K562 (cell line): Measurements from ENCODE around the gene DIO3. TPM values are rescaled to one million over a fixed set of nuclear protein-coding genes. Genes with fewer than 3 reads are reported as not detected.

ENCODE experiments used
- ATAC-seq: fragments of 200-7000 bp; cut with Tn5 transposase; 3 replicates; pipeline ENCODE4 v1.9.1; 2020; ENCODE audit warnings: moderate library complexity
- BruUV-seq: library from RNA; stranded (reverse); fragments of 400-500 nt; replicated peaks from 2 replicates; lab custom pipeline; 2021; lab: Mats Ljungman, UMichigan
- CTCF ChIA-PET: fragments of 300-600 bp; formaldehyde crosslinking; extraction: SDS; loops from one replicate; lab custom pipeline; 2021; ENCODE audit warnings: low intra/inter-chr PET ratio; lab: Yijun Ruan, JAX
- POLR2A ChIA-PET: fragments of 300-600, 350-650 bp; sonication (Branson Sonifier 250); formaldehyde crosslinking; extraction: SDS; loops from one replicate; lab custom pipeline; 2021; ENCODE audit warnings: antibody characterized with exemption, inconsistent platforms; lab: Yijun Ruan, JAX
- DNase-seq, 4 experiments: peaks; one replicate each; pipeline versions ENCODE4 v3.0.0 to v3.0.0-alpha.2; 2011 to 2018; ENCODE audit warnings: low spot score in 3 of 4, mixed read lengths in 3 of 4; ENCODE audit errors: extremely low read depth in 1 of 4
- FAIRE-seq: peaks from 2 replicates; lab custom pipeline; 2011; peaks lifted over from hg19 to GRCh38; lab: Jason Lieb, UNC
- H2AFZ ChIP-seq: 2 replicates; pipeline ENCODE4 v1.6.0; 2011; ENCODE audit warnings: low read depth, low read length, control low read depth, inconsistent platforms
- H3K27ac ChIP-seq: fragments of 200-600 bp; 3 replicates; pipeline ENCODE4 v1.8.0; 2011; ENCODE audit warnings: low read depth, mild to moderate bottlenecking, control low read depth, inconsistent platforms, low read length, moderate library complexity, mixed read lengths; ENCODE audit errors: extremely low read depth
- H3K27me3 ChIP-seq, 2 experiments: fragments of 300-600 bp in 1 of 2; 2 replicates in 1 of 2; 3 replicates in 1 of 2; pipeline versions ENCODE4 v1.6.0 to v1.8.0; 2011; ENCODE audit warnings: inconsistent platforms in 2 of 2, low read length in 2 of 2, mild to moderate bottlenecking in 1 of 2, mixed read lengths in 1 of 2, moderate library complexity in 1 of 2; ENCODE audit not compliant: control insufficient read depth in 2 of 2, insufficient read depth in 2 of 2
- H3K36me3 ChIP-seq: fragments of 300-600 bp; 3 replicates; pipeline ENCODE4 v1.8.0; 2011; ENCODE audit warnings: mild to moderate bottlenecking, low read length, inconsistent platforms; ENCODE audit not compliant: control insufficient read depth, insufficient read depth
- H3K4me1 ChIP-seq, 2 experiments: fragments of 200-600 bp in 1 of 2; replicated peaks in 1 of 2; 2 replicates in 1 of 2; 3 replicates in 1 of 2; pipeline versions ENCODE4 v1.5.1 to v1.8.0; 2011; ENCODE audit warnings: inconsistent platforms in 2 of 2, low read length in 2 of 2, mild to moderate bottlenecking in 1 of 2, mixed read lengths in 1 of 2, moderate library complexity in 1 of 2; ENCODE audit not compliant: control insufficient read depth in 2 of 2, insufficient read depth in 2 of 2
- H3K4me2 ChIP-seq: 2 replicates; pipeline ENCODE4 v1.6.1; 2011; ENCODE audit warnings: low read length, control low read depth, inconsistent platforms, mixed read lengths; ENCODE audit not compliant: insufficient read depth
- H3K4me3 ChIP-seq: fragments of 200-600 bp; sonication (generic), shearing (Covaris generic); 2 replicates; pipeline ENCODE4 v1.5.1; 2016; ENCODE audit warnings: control low read depth, inconsistent platforms
- H3K79me2 ChIP-seq: fragments of 200-600 bp; 3 replicates; pipeline ENCODE4 v1.8.0; 2011; ENCODE audit warnings: low read length, inconsistent platforms; ENCODE audit not compliant: control insufficient read depth, insufficient read depth
- H3K9ac ChIP-seq, 2 experiments: 2 replicates each; pipeline versions ENCODE4 v1.6.0 to v1.6.1; 2011; ENCODE audit warnings: low read depth in 2 of 2, low read length in 2 of 2, control low read depth in 1 of 2, inconsistent platforms in 1 of 2, mild to moderate bottlenecking in 1 of 2, mixed read lengths in 1 of 2; ENCODE audit not compliant: insufficient read depth in 1 of 2
- H3K9me1 ChIP-seq: one replicate; pipeline ENCODE4 v1.6.0; 2011; ENCODE audit warnings: inconsistent platforms, mild to moderate bottlenecking, low read length, moderate library complexity; ENCODE audit not compliant: control insufficient read depth, insufficient read depth
- H3K9me3 ChIP-seq: replicated peaks from 2 replicates; pipeline ENCODE4 v1.5.1; 2011; ENCODE audit warnings: low read depth, low read length, inconsistent platforms; ENCODE audit not compliant: control insufficient read depth, insufficient read depth
- H4K20me1 ChIP-seq: replicated peaks from 2 replicates; pipeline ENCODE4 v1.6.1; 2011; ENCODE audit warnings: low read length, inconsistent platforms, mixed read lengths; ENCODE audit not compliant: control insufficient read depth, insufficient read depth
- HIVEP1 ChIP-seq: fragments of 250-450 bp; sonication (Bioruptor Pico); IDR thresholded peaks from 2 replicates; pipeline ENCODE4 v1.4.0; 2020; ENCODE audit warnings: mild to moderate bottlenecking
- NR2C1 ChIP-seq, 2 experiments: fragments of 450-650 bp; IDR thresholded peaks; 2 replicates each; pipeline ENCODE4 v1.6.1; 2017; ENCODE audit warnings: mild to moderate bottlenecking in 2 of 2, antibody characterized with exemption in 1 of 2, inconsistent platforms in 1 of 2, missing compliant biosample characterization in 1 of 2, missing genetic modification characterization in 1 of 2
- NRF1 ChIP-seq, 2 experiments: fragments of 450-650 bp; IDR thresholded peaks in 1 of 2; conservative IDR thresholded peaks in 1 of 2; 2 replicates each; pipeline ENCODE4 v1.6.1; 2014; ENCODE audit warnings: mild to moderate bottlenecking in 2 of 2
- PCBP1 ChIP-seq: fragments of 200-400 bp; formaldehyde crosslinking; IDR thresholded peaks from 2 replicates; pipeline ENCODE4 v1.6.1; 2018; ENCODE audit warnings: mild to moderate bottlenecking, low read depth, low read length; ENCODE audit not compliant: poor library complexity, severe bottlenecking
- POLR2B ChIP-seq: fragments of 450-650 bp; IDR thresholded peaks from 2 replicates; pipeline ENCODE4 v1.6.1; 2018; ENCODE audit warnings: low read depth; ENCODE audit not compliant: partially characterized antibody
- POU5F1 ChIP-seq: fragments of 150-350 bp; IDR thresholded peaks from 2 replicates; pipeline ENCODE4 v1.6.1; 2014; ENCODE audit warnings: borderline replicate concordance, low read length, low read depth, mild to moderate bottlenecking; ENCODE audit not compliant: partially characterized antibody
- SIN3B ChIP-seq: fragments of 450-650 bp; IDR thresholded peaks from 2 replicates; pipeline ENCODE4 v1.6.1; 2017; ENCODE audit warnings: low read depth, mild to moderate bottlenecking, moderate library complexity
- TRIM24 ChIP-seq, 2 experiments: fragments of 450-650 bp; IDR thresholded peaks; 2 replicates each; pipeline ENCODE4 v1.6.1; 2016
- ZNF668 ChIP-seq: fragments of 250-450 bp; sonication (Bioruptor Pico); IDR thresholded peaks from 2 replicates; pipeline ENCODE4 v1.8.0; 2022; ENCODE audit warnings: mild to moderate bottlenecking, inconsistent platforms
- WGBS: fragments of 100-300 bp; shearing (Covaris generic); methylation state at CpG from one replicate; pipeline ENCODE4 v1.1.6; 2016; ENCODE audit warnings: low coverage, mixed read lengths; ENCODE audit not compliant: insufficient coverage; ENCODE audit errors: missing lambda C conversion rate; 5-methylcytosine and 5-hydroxymethylcytosine counted together
- in situ Hi-C: fragments of 300-500 bp; cut with MboI; formaldehyde crosslinking; loops from 4 replicates; pipeline ENCODE4 v1.15.0; 2018; ENCODE audit warnings: inconsistent platforms, mixed read lengths
- intact Hi-C: fragments of 100-400 bp; cut with micrococcal nuclease; formaldehyde crosslinking; loops from 2 replicates; pipeline ENCODE4 v1.14.2; 2022
- polyA plus RNA-seq, 8 experiments: library from polyadenylated mRNA; depleted of rRNA in 4 of 8; stranded (reverse) in 5 of 8; unstranded in 3 of 8; fragments of >200 nt; fragmentation: Nextera tagmentation in 2 of 8; fragmentation: Illumina TruSeq in 1 of 8; extraction: Ambion mirVana in 2 of 8; extraction: Trizol in 1 of 8; gene quantifications; 2 replicates each; pipeline versions ENCODE4 v1.2.1 to v1.2.3, GENCODE V29; 2011 to 2014; ENCODE audit warnings: inconsistent platforms in 1 of 8, missing spikeins in 1 of 8
- total RNA-seq, 7 experiments: library from RNA; depleted of rRNA in 6 of 7; stranded (reverse); fragments of >200 nt in 6 of 7; fragmentation: Illumina TruSeq in 2 of 7; extraction: Trizol in 2 of 7; gene quantifications; 2 replicates each; pipeline versions ENCODE4 v1.2.1 to v1.2.3, GENCODE V29; 2011 to 2021; ENCODE audit warnings: low replicate concordance in 1 of 7
- TF ChIP-seq, protein P1 (sequence below): fragments of 450-650 bp; formaldehyde crosslinking; IDR thresholded peaks from 2 replicates; pipeline ENCODE4 v1.4.0; 2020; ENCODE audit warnings: mild to moderate bottlenecking, mixed read lengths

Gene DIO3
- total and polyA plus RNA-seq, 9 of the 15 experiments (the other 6 are each of a cell fraction or from before 2014, with no cell fraction given) = not detected

DNA sequence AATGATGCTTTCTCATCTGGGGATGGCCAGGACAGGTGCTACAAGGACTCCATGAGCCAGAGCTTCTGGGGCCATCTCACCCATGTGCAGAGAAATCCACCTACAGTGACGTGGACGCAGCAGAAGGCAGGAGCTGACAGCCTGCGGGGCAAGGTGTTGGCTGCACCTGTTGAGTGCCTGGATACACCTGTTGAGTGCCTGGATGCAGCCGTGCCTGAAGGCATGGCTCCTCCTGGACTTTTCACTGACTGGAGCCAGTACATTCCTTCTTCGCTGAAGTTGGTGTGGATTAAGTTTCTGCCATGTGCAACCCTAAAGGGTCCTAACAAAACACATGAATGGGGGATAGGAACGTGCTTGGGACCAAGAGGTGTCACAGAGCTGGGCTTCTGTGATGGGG is 7.4 kb upstream of the DIO3 start (continued):
- TF ChIP-seq, protein P1, sequence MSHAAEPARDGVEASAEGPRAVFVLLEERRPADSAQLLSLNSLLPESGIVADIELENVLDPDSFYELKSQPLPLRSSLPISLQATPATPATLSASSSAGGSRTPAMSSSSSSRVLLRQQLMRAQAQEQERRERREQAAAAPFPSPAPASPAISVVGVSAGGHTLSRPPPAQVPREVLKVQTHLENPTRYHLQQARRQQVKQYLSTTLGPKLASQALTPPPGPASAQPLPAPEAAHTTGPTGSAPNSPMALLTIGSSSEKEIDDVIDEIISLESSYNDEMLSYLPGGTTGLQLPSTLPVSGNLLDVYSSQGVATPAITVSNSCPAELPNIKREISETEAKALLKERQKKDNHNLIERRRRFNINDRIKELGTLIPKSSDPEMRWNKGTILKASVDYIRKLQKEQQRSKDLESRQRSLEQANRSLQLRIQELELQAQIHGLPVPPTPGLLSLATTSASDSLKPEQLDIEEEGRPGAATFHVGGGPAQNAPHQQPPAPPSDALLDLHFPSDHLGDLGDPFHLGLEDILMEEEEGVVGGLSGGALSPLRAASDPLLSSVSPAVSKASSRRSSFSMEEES (CRISPR knock-in tag) = no peak
- TF ChIP-seq POLR2B = no peak
- no peak for TF ChIP-seq PCBP1
- TF ChIP-seq POU5F1 = no peak
- no peak for TF ChIP-seq ZNF668 (CRISPR knock-in tag)
- TF ChIP-seq SIN3B = no peak
- no peak for TF ChIP-seq NR2C1 (IDR thresholded peaks at IDR 0.05)
- no peak for TF ChIP-seq NR2C1 (tag; IDR thresholded peaks at IDR 0.05)
- TF ChIP-seq, all 486 proteins: peak for 0

- TF ChIP-seq TRIM24 (IDR thresholded peaks at IDR 0.05) = no peak
- no peak for TF ChIP-seq HIVEP1 (CRISPR knock-in tag)
- peak; percentile 20 to 39; a peak in 2 of 4 replicates for TF ChIP-seq NRF1 (conservative IDR thresholded peaks at IDR 0.05 in 1 of 2, IDR thresholded peaks at IDR 0.05 in 1 of 2)
- WGBS = 2% methylated on average over 14 of the region's 20 CpGs
- in situ Hi-C loops = no loop called here
Measured at GRCh38 chr14:101554991-101555668, 6.2 kb upstream of the DIO3 start.

More at GRCh38 chr14:101554991-101555668, 6.2 kb upstream of the DIO3 start:
- H3K4me2 ChIP-seq = no peak overlapping the region
- intact Hi-C loops = no loop called here
- BruUV-seq = no TSS peak
- H3K9ac ChIP-seq = no peak overlapping the region
- POLR2A ChIA-PET = no interaction called here
- H4K20me1 ChIP-seq = no peaks in the 10 kb centered on the region
- no peak; the same call in 2 of the 3 replicates for ATAC-seq
- H3K36me3 ChIP-seq = no peaks in the 10 kb centered on the region
- H3K27ac ChIP-seq = no peak overlapping the region
- no peaks in the 10 kb centered on the region for H3K79me2 ChIP-seq
- H3K9me1 ChIP-seq = no peaks in the 10 kb centered on the region
- CTCF ChIA-PET = no interaction called here
- peaks cover 0 to 12% of the 10 kb centered on the region in 2 experiments; a peak in 3 of 5 replicates for H3K4me1 ChIP-seq
- no peak overlapping the region for H2AFZ ChIP-seq
- peaks cover 0 to 32% of the 10 kb centered on the region in 2 experiments; a peak in 3 of 5 replicates for H3K27me3 ChIP-seq
- peak in 1 of 4 experiments; percentile 16 for DNase-seq
- H3K9me3 ChIP-seq = no peaks in the 10 kb centered on the region
- no peak for FAIRE-seq
- no peak overlapping the region for H3K4me3 ChIP-seq
